GM21360 (cell line): Measurements from ENCODE around the gene ATXN3.

Experiments
- ATAC-seq: cut with Tn5 transposase; IDR thresholded peaks from one replicate; pipeline ENCODE4 v1.9.1; 2021; ENCODE audit warnings: mild to moderate bottlenecking, moderate library complexity; ENCODE audit not compliant: unreplicated experiment

Gene ATXN3

GRCh38 chr14:92010644-92011043, 95.7 kb downstream of the ATXN3 start:
- ATAC-seq = no peak

DNA sequence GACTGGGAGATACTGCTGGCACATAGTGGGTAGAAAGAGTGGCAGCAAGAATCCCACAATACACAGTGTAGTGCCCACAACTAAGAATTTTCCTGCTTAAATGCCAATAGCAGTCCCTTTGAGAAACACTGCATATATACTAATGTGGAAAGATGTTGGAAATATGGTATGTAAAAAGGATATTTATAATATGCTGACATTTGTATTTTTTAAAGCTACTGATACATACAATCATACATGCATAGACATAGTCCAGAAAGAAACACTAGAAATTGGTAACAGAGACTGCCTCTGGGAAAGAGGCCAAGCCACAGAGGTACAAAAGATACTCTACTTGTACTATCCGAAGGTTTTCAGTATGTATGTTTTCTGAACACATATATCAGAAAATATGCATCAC, 96.8 kb downstream of the ATXN3 start:
- ATAC-seq = no peak
